HG03575 (cell line): Measurements from ENCODE around the gene ZNF570.
A peak's percentile ranks its signal among the peaks of the same experiment; 100 is the strongest.

ENCODE experiments used
- ATAC-seq: cut with Tn5 transposase; IDR thresholded peaks from one replicate; pipeline ENCODE4 v1.9.1; 2021; ENCODE audit not compliant: unreplicated experiment, insufficient number of reproducible peaks, low FRiP score; ENCODE audit errors: extremely low read depth

Gene ZNF570

DNA sequence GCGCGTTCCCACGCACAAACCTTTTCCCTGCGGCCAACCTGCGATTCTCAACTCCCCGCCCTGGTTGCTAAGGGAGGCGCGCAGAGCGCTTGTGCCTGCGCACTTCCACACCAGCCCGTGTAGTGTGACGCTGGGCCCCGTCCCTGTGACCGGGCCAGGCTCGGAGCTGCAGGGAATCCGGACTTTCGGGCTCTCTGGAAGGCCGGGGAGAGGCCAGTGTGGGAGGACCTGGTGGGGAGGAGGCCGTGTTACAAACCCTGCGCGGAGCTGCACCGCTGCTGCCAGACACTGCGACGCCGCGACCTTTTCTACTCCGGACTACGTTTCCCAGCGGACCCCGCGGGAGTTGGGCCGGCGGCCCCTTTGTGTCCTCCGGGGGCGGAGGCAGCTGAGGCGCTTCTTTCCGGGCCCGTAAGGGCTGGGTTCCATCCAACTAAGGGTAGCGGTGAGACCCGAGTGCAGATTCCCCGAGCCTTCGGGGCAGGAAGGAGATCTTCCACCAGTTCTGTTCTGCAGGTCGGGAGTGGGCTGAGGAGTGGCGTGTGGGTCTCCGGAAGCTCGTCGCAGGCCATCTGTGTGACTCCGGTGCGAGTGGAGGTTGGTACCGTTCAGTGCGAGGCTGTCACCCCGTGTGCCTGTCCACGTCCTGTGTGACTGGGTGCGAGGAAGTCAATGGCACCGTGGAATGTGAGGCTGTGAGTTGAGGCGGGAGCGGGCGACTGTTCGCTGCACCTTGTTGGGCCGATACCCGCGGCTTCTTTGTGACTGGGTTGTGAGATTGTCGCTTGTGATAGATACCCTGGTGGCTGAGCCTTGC is at the start of gene ZNF570:
Gene ZNF570, plus strand, starts transcription at position 396 of the 817 bp plus-strand sequence. CDS start 999 bp downstream, outside the sequence.
- ATAC-seq: no peak

DNA sequence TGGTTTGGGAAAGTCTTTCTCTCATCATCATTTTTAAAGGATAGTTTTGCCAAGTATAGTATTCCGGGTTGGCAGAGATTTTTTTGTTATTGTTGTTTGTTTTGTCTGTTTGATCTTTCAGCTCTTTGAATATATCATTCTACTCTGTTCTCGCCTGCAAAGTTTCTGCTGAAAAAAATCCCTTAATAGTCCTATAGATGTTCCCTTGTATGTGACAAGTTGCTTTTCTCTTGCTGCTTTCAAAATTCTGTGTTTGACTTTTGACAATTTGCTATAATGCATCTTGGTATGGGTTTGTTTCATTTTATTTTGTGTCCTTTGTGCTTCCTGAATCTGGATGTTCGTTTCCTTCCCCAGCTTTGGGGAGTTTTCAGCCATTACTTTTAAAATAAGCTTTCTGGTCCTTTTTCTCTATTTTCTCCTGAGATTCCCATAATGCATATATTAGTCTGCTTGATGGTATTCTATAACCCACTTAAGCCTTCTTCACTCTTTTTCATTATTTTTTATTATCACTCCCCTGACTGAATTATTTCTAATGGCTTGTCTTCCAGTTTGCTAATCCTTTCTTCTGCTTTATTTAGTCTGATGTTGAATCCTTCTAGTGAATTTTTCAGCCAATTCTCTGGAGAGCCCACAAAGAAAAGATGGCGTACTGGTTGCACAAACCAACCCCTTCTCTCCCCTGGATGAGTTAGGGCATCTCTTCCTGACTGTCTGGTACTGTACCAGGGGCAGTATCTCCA is 16.5 kb upstream of the ZNF570 start:
- no peak for ATAC-seq

DNA sequence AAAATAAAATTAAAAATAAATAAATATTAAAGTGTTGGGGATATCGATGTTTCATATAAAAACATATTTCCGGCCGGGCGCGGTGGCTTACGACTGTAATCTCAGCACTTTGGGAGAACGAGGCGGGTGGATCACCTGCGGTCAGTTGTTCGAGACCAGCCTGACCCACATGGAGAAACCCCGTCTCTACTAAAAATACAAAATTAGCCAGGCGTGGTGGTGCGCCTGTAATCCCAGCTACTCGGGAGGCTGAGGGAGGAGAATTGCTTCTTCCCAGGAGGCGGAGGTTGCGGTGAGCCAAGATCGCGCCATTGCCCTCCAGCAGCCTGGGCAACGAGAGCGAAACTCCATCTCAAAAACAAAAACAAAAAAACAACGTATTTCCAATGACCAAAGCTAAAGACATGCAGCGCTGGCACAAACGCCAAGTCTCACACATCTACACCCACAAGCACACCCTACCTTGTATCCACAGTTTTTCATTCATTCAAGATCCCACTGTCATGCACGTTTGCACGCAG is 2.8 kb upstream of the ZNF570 start:
- ATAC-seq: no peak

DNA sequence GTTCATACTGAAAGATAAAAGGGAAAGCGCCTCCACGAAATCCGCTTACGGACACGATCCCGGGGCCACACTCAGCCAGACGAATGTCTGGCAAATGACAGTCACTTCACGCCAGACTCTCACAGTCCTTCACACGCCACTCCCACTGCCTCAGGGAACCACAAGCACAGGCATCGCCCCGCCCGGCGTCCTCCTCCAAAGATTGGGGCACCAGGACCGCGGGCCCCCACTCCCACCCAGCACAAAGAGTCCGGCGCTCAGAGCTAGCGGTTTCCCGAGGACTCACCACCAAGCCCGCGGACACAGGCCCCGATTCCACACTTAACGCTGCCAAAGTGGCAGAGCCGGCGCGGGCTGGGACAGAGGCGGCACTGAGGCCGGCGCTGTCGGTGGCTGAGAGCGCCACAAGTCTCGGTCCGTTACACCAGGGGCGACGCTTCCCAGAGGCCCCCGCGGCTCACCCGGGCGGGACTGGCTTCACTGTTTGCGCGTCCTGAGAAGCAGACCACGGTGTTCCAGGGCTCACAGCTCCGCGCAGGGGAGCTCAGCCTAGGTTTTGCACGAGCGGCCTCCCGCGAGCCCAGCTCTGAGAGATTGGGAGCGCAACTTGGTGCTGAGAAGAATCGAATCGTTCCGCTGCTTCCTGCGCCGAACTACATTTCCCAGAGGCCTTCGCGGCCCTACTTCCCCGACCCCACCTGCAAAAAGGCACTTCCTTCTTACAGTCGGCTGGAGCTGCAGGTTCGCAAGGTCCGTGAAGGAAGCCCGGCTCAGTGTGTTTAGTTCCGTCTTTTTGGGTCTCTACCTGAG is 2.2 kb upstream of the ZNF570 start, which contains the start of gene ZNF569:
Gene ZNF569, minus strand, starts transcription at position 647 of the 810 bp plus-strand sequence. CDS start 22,523 bp downstream, outside the sequence.
- ATAC-seq: peak; percentile 35

DNA sequence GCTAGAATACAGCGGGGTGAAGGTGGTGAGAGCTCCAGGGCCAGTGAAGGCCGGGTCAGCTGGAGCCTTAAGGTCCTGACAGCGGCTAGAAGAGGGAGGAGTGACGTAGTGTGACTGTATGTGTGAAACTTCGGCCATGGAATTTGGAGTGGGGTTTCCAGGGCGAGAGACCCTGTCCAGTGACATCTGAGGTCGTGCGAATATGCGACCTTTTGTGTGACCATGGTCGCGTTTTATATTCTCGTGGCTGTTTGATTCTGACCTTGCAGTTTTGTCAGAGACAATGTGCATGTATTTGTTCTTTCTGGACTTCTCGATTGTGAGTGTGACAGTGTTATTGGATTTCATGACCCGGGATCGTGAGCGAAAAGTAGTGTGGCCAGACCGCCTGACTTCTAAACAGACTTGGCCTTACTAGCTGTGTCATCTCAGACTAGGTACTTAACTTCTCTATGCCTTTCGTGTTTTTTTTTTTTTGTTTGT is 1.5 kb upstream of the ZNF570 start:
- ATAC-seq: no peak

DNA sequence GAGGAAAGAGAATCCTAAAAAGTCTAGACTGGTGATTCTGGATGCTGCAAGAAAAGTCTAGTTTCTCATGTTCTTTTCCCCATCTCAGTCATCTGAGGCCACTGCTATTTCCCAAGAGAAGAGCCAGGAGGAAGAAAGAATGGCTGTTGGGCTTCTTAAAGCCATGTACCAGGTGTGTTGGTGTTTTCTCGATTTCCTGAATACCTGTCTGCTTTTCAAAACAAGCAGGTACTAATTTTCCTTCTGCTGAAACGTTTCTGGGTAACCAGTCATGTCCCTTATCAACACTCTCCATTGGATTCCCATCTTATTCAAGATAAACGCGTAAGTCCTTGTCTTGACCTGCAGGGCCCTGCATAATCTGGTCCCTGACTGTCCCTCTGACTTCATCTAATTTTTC is 1.1 kb downstream of the ZNF570 start:
- no peak for ATAC-seq

DNA sequence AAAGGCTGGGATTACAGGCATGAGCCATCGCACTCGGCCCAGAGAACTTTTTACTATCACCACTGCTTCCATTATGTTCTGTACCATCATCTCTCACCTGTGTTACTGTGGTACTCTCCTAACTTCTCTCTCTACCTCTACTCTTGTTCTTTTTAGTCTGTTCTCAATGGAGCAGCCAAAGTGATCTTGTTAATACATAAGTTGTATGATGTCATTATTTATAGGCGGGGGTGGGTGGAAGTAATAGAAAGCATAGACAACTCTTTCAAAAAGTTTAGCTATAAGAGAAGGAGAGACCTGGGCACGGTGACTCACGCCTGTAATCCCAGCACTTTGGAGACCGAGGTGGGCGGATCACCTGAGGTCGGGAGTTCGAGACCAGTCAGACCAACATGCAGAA is 3.0 kb downstream of the ZNF570 start:
- no peak for ATAC-seq

DNA sequence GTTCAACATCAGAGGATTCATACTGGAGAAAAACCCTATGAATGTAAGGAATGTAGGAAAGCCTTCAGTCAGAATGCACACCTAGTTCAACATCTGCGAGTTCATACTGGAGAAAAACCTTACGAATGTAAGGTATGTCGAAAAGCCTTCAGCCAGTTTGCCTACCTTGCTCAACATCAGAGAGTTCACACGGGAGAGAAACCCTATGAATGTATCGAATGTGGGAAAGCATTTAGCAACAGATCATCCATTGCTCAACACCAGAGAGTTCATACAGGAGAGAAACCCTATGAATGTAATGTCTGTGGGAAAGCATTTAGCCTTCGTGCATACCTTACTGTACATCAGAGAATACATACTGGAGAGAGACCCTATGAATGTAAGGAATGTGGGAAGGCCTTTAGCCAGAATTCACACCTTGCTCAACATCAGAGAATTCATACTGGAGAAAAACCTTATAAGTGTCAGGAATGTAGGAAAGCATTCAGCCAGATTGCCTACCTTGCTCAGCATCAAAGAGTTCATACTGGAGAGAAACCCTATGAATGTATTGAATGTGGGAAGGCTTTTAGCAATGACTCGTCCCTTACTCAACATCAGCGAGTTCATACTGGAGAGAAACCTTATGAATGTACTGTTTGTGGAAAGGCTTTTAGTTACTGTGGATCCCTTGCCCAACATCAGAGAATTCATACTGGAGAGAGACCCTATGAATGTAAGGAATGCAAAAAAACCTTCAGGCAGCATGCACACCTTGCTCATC is 15.4 kb downstream of the ZNF570 start:
- no peak for ATAC-seq

DNA sequence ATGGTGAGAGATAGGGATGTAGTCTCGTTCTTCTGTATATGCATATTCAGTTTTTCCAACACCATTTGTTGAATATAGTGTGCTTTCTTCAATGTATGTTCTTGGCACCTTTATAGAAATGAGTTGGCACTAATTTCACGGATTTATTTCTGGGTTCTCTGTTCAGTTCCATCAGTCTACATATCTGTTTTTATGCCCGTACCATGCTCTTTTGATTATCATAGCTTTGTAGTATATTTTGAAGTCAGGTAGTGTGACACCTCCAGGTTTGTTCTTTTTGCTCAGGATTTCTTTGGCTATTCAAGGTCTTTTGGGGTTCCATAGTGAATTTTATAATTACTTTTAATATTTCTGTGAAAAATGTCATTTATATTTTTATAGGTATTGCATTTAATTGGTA is 23.1 kb downstream of the ZNF570 start:
- ATAC-seq: no peak

DNA sequence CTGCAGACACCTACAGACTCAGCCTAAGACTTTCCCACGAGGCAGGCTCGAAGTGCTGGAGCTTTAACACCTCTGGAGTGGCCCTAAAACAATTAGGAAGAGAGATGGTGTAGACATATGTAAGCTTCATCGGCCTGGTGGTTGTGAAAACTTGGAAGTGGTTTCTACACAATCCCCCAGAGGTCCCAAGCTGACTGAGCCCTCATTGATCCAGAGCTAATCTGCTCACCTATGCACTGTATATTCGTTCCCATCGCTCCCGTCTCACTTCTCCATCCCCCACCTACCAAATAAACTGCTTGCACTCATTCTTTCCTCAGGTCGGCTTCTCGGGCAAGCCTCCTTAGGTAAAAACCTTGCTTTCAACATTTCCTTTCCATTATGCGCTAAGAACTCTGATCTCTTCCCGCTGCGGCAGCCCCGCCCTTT is 36.8 kb downstream of the ZNF570 start:
- no peak for ATAC-seq

DNA sequence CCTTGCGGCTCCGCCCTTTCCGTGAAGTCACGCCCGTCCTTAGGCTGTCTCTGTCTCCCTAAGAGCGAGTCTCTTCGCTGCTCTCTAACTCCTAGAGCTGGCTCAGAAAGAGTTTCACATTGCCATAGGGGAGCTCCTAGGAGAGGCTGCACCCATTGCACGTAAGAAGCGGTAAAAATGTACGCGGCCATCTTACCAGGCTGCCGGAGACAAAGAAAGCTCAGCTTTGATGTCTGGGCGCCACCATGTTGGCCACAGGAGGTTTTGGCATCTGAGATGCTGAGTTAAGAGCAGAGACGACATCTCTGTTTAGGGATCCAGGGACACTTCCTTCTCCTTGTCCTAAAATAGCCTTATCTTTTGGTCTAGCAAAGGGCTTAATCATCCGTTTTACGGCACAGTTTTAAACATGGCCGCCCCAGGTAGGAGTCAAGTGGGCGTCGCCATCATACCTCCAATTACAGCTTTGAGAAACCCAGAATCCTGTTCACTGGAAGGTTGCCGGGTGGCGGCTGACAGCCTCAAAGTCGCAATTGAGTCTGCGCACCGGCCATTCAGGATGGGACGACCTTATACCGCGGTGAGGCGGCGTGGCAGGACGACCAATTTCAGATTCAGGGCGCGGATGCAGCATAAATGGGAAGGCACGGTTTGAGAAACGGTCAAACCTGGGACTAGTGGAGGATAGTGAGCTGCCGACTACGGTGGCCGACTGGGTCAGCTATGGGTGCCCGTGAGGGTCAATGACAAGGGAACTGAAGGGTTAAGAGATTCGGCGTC is 37.4 kb downstream of the ZNF570 start, which contains the start of gene ZNF793:
Gene ZNF793, plus strand, starts transcription at position 553 of the 780 bp plus-strand sequence. CDS start 16,501 bp downstream, outside the sequence.
- no peak for ATAC-seq

DNA sequence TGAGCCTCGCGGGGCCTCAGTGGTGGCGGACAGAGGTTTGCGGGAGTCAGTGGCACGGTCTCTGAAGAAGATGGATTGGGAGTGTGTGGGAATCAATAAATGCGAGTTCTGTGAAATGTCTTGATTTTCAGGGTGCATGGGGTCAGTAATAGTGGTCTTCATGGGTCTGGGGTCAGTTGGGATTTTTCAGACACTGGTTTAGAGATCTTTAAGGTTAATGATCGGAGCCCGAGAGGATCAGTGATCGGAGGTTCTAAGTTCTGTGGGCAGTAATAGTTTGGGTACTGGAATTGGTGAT is 38.0 kb downstream of the ZNF570 start:
- ATAC-seq: no peak

DNA sequence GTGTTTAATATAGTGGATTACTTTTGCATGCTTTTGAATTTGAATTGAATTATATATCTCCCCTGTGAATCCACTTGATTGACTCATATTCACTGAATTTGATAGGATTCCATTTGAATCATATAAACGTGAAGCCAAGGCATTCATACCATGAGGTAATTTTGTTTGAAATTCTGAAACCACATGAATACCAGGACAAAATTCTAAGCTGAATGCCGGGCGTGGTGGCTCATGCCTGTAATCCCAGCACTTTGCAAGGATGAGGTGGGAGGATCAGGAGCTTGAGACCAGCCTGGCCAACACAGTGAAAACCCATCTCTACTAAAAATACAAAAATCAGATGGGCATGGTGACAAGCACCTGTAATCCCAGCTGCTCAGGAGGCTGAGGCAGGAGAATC is 42.0 kb downstream of the ZNF570 start:
- ATAC-seq: no peak

DNA sequence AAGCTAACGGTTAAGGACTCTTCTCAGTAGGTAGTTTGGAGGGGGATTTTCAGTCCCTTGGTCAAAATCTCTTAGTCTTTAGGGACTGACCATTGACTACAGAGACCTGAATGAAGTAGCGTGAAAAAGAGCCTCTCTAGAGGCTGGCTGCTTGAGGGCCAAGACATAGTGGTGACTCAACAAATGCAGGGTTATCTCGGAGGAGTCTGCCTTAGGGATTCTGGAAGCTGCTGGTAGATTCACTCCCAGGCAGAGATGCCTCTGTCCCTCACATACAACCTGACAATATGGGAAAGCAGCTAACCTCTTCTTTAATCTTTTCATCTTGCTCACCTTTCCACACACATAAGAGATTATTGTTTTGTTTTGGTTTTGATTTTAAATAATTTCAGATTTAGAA is 42.7 kb downstream of the ZNF570 start:
- ATAC-seq: no peak

DNA sequence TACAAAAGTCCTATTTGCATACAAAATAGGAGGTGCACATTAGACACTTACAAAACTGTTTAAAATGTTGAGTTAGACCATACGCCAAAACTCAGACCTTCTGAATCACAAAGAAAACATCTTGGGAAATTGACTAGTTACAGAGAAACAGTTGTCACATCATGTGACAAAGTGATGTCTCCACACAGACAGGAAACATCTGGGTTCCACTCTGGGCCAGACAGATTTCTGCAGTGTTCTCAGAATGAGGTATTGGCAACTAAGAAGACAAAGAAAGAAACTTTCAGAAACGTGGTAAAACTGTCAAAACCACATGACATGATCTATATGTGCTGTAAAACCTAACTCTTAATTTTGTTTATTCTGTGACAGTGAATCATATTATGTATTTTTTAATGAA is 44.2 kb downstream of the ZNF570 start:
- ATAC-seq: no peak

DNA sequence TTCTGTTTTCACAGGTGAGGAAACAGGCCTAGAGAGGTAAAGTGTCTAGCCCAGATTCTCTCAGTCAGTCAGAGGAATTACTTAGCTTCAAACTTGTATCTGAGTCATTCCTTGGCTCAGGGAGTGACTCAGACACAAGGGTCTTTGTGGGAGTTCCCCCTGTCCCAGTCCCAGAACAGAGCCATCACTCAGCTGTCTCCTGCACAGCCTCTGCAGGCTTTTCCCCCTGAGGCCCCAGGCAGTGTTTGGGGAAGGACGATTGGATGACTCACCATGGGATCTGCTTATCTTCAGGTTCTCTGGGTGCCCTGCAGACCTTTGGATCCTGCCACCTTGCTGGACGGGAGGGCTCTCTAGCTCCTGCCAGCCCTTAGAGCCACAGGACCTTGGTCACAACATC is 50.7 kb downstream of the ZNF570 start:
- ATAC-seq: no peak

DNA sequence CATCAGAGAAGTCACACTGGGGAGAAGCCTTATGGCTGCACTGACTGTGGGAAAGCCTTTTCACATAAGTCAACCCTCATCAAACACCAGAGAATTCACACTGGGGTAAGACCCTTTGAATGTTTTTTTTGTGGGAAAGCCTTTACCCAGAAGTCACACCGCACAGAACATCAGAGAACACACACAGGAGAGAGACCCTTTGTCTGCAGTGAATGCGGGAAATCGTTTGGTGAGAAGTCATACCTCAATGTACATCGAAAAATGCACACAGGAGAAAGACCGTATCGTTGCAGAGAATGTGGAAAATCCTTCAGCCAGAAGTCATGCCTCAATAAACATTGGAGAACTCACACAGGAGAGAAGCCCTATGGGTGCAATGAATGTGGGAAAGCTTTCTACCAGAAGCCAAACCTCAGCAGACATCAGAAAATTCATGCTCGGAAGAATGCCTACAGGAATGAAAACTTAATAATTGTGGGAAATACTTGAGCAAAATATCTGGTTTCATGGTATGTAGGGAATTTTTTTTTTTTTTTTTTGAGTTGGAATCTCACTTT is 68.3 kb downstream of the ZNF570 start:
- ATAC-seq: no peak
